PC-3 (cell line): Measurements from ENCODE around the gene PKDREJ.

ENCODE experiments used
- CTCF ChIP-seq: fragments of 300-600 bp; sonication (generic); conservative IDR thresholded peaks from 2 replicates; pipeline ENCODE4 v1.5.1; 2017; ENCODE audit warnings: antibody characterized with exemption, low read depth, mild to moderate bottlenecking, low read length
- EZH2 ChIP-seq: fragments of 300-600 bp; sonication (generic); IDR thresholded peaks from one replicate; pipeline ENCODE4 v1.6.1; 2017; ENCODE audit warnings: antibody characterized with exemption, mild to moderate bottlenecking, low read length; ENCODE audit not compliant: unreplicated experiment
- EZH2phosphoT487 ChIP-seq: fragments of 300-600 bp; sonication (generic); IDR thresholded peaks from 2 replicates; pipeline ENCODE4 v1.6.1; 2018; ENCODE audit warnings: mild to moderate bottlenecking, antibody characterized with exemption, low read length, borderline replicate concordance

GRCh38 chr22:46247443-46247975 lies 15.6 kb downstream of the PKDREJ start:
- TF ChIP-seq CTCF, result no peak
- no peak for TF ChIP-seq EZH2
- no peak for TF ChIP-seq EZH2phosphoT487
